HepG2 (cell line): ENCODE data around the gene DEDD2. TPM values are rescaled to one million over a fixed set of nuclear protein-coding genes. Genes with fewer than 3 reads are reported as not detected.

Experiments used
- ADNP ChIP-seq: sonication (generic); formaldehyde crosslinking; IDR thresholded peaks from 2 replicates; pipeline ENCODE4 v1.4.0; 2020; ENCODE audit warnings: missing genetic modification reagents
- ATF4 ChIP-seq, 2 experiments: fragments of 450-650 bp in 1 of 2; sonication (generic) in 1 of 2; formaldehyde crosslinking; IDR thresholded peaks; 2 replicates each; pipeline versions ENCODE4 v1.5.0 to v1.8.0; 2020 to 2022; ENCODE audit warnings: mild to moderate bottlenecking in 1 of 2, missing genetic modification reagents in 1 of 2
- EEA1 ChIP-seq: sonication (generic); formaldehyde crosslinking; IDR thresholded peaks from 2 replicates; pipeline ENCODE4 v1.5.1; 2020; ENCODE audit warnings: mild to moderate bottlenecking, missing genetic modification reagents, borderline replicate concordance
- GTF3A ChIP-seq: sonication (generic); formaldehyde crosslinking; conservative IDR thresholded peaks from 2 replicates; pipeline ENCODE4 v1.4.0; 2020; ENCODE audit warnings: mild to moderate bottlenecking, missing genetic modification reagents
- MLLT10 ChIP-seq: sonication (generic); formaldehyde crosslinking; IDR thresholded peaks from 2 replicates; pipeline ENCODE4 v1.4.0; 2020; ENCODE audit warnings: missing genetic modification reagents
- MXD1 ChIP-seq: sonication (generic); formaldehyde crosslinking; IDR thresholded peaks from 2 replicates; pipeline ENCODE4 v1.4.0; 2020; ENCODE audit warnings: mild to moderate bottlenecking, missing genetic modification reagents
- PITX1 ChIP-seq: sonication (generic); formaldehyde crosslinking; IDR thresholded peaks from 2 replicates; pipeline ENCODE4 v1.5.1; 2020; ENCODE audit warnings: mild to moderate bottlenecking, missing genetic modification reagents
- SIX4 ChIP-seq: sonication (generic); formaldehyde crosslinking; IDR thresholded peaks from 2 replicates; pipeline ENCODE4 v1.4.0; 2020; ENCODE audit warnings: missing genetic modification reagents
- SRSF4 ChIP-seq: fragments of 200-400 bp; formaldehyde crosslinking; IDR thresholded peaks from one replicate; pipeline ENCODE4 v1.6.1; 2018; ENCODE audit warnings: mild to moderate bottlenecking, low read depth, low read length, moderate library complexity; ENCODE audit not compliant: poor library complexity, severe bottlenecking
- TOE1 ChIP-seq: sonication (generic); formaldehyde crosslinking; IDR thresholded peaks from 2 replicates; pipeline ENCODE4 v1.4.0; 2020; ENCODE audit warnings: mild to moderate bottlenecking, missing genetic modification reagents
- ZBTB44 ChIP-seq: sonication (generic); formaldehyde crosslinking; IDR thresholded peaks from 2 replicates; pipeline ENCODE4 v1.4.0; 2020; ENCODE audit warnings: missing genetic modification reagents
- ZIK1 ChIP-seq: sonication (generic); formaldehyde crosslinking; IDR thresholded peaks from 2 replicates; pipeline ENCODE4 v1.5.0; 2020; ENCODE audit warnings: mild to moderate bottlenecking, low read depth, missing genetic modification reagents, borderline replicate concordance
- ZKSCAN5 ChIP-seq: sonication (generic); formaldehyde crosslinking; IDR thresholded peaks from 2 replicates; pipeline ENCODE4 v1.5.1; 2020; ENCODE audit warnings: mild to moderate bottlenecking, missing genetic modification reagents
- ZNF513 ChIP-seq: sonication (generic); formaldehyde crosslinking; conservative IDR thresholded peaks from 2 replicates; pipeline ENCODE4 v1.5.0; 2020; ENCODE audit warnings: missing genetic modification reagents
- ZNF549 ChIP-seq: sonication (generic); formaldehyde crosslinking; IDR thresholded peaks from 2 replicates; pipeline ENCODE4 v1.5.0; 2020; ENCODE audit warnings: missing genetic modification reagents
- polyA plus RNA-seq, 8 experiments: library from polyadenylated mRNA; depleted of rRNA in 3 of 8; stranded (reverse) in 7 of 8; unstranded in 1 of 8; fragments of >200 nt; fragmentation: Illumina TruSeq in 4 of 8; extraction: Trizol in 4 of 8; gene quantifications; 2 replicates each; pipeline versions ENCODE4 v1.2.1 to v1.2.3, GENCODE V29; 2011 to 2016; ENCODE audit warnings: low read depth in 4 of 8, missing spikeins in 1 of 8, mixed read lengths in 1 of 8; ENCODE audit not compliant: insufficient read depth in 1 of 8
- total RNA-seq, 5 experiments: library from RNA; depleted of rRNA; stranded (reverse); fragments of >200 nt; fragmentation: Illumina TruSeq; extraction: Trizol; gene quantifications; 2 replicates each; pipeline ENCODE4 v1.2.3, GENCODE V29; 2016; ENCODE audit warnings: low read depth in 1 of 5

The DEDD2 gene
- total and polyA plus RNA-seq, 2 of the 13 experiments (the other 11 are each of a cell fraction or from before 2014, with no cell fraction given), result 19.2 to 24.7 TPM

GRCh38 chr19:42214810-42215485, 2.5 kb downstream of the DEDD2 start (continued):
- TF ChIP-seq ZIK1 (CRISPR knock-in tag), result no peak
- TF ChIP-seq ZNF549, result no peak
- TF ChIP-seq PITX1 (CRISPR knock-in tag), result no peak
- TF ChIP-seq MXD1 (CRISPR knock-in tag), result no peak
- no peak for TF ChIP-seq TOE1 (CRISPR knock-in tag)
- TF ChIP-seq ZNF513 (CRISPR knock-in tag), result no peak
- no peak for TF ChIP-seq EEA1 (CRISPR knock-in tag)
- TF ChIP-seq SIX4 (CRISPR knock-in tag), result no peak
- TF ChIP-seq ZBTB44 (CRISPR knock-in tag), result no peak
- no peak for TF ChIP-seq ZKSCAN5 (CRISPR knock-in tag)
- no peak for TF ChIP-seq ATF4 (CRISPR knock-in tag; IDR thresholded peaks at IDR 0.05)
- no peak for TF ChIP-seq ADNP (CRISPR knock-in tag)
- no peak for TF ChIP-seq SRSF4
- TF ChIP-seq MLLT10 (CRISPR knock-in tag), result no peak
- no peak for TF ChIP-seq GTF3A (CRISPR knock-in tag)
